T-helper 1 cell treated with Interleukin-12 subunit alpha and Interleukin-12 subunit beta and Interleukin-4 antibody, amounts not matched to agents 30 μg/mL and 1 μg/mL, for 36 hours (primary cell): ENCODE measurements around the gene CD200R1L.
"Not testable (repeated sequence)": the region's sequence is repeated elsewhere in the genome, so short reads cannot be mapped to it uniquely, and the experiment has no call there.

Experiments
- H3K27ac Mint-ChIP-seq: one replicate; pipeline ENCODE4 v1.8.0; 2021; ENCODE audit warnings: mild to moderate bottlenecking, mixed read lengths
- H3K27me3 Mint-ChIP-seq: one replicate; pipeline ENCODE4 v1.8.0; 2021; ENCODE audit warnings: low read depth, mixed read lengths
- H3K36me3 Mint-ChIP-seq: one replicate; pipeline ENCODE4 v1.8.0; 2021; ENCODE audit warnings: low read depth, mixed read lengths
- H3K4me1 Mint-ChIP-seq: one replicate; pipeline ENCODE4 v1.8.0; 2021; ENCODE audit warnings: low read depth, mixed read lengths
- H3K4me3 Mint-ChIP-seq: one replicate; pipeline ENCODE4 v1.8.0; 2021; ENCODE audit warnings: mild to moderate bottlenecking, moderate library complexity, mixed read lengths
- H3K9me3 Mint-ChIP-seq: one replicate; pipeline ENCODE4 v1.8.0; 2021; ENCODE audit warnings: mixed read lengths

The CD200R1L gene

DNA sequence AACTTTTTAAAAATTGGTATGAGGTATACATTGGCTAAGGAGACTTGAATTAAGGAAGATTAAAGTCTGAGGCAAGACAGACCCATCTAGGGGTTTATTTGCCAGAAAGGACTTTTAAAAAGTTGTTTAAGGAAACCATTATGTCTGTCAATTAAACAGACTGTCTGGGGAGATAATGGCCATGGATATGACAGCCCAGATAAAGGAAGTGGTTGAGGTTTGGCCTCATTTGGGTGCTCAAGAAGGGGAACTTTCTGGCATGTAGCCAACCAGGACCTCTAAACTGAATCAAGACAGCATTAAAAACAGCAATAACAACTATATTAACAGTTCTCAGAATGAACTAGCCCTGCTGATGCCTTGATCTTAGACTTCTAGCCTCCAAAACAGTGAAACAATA lies 9.9 kb upstream of the CD200R1L start:
- Mint-ChIP-seq H3K36me3 (peaks cover 7% of the 10 kb centered on the region), H3K27ac (peak overlapping the region; percentile 21), H3K9me3 (peaks cover 29% of the 10 kb centered on the region), H3K4me1 (peaks cover 25% of the 10 kb centered on the region), H3K27me3 (no peaks in the 10 kb centered on the region), H3K4me3 (no peak overlapping the region)

DNA sequence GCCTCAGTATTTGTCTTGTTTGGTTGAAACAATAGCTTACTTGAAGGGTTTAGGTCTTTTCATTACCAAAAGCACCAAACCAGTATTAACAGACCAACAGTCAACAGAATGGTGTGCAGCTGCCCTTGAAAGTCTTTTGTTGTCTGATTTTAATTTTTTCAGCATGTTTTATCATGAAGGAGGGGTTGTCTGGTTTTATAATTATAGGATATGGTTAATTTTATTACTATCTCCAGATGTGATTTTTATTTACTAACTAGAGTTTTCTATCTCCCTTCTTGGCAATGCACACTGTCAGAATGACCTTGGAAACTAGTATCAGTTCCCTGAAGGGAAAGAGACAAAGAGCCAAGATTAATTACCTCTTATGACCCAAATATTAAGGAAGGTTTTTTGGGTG lies 9.2 kb upstream of the CD200R1L start:
- no peak overlapping the region for H3K27ac Mint-ChIP-seq
- H3K27me3 Mint-ChIP-seq: no peaks in the 10 kb centered on the region
- H3K4me3 Mint-ChIP-seq: no peak overlapping the region
- H3K9me3 Mint-ChIP-seq: peaks cover 36% of the 10 kb centered on the region
- H3K36me3 Mint-ChIP-seq: peaks cover 8% of the 10 kb centered on the region
- peaks cover 25% of the 10 kb centered on the region for H3K4me1 Mint-ChIP-seq

DNA sequence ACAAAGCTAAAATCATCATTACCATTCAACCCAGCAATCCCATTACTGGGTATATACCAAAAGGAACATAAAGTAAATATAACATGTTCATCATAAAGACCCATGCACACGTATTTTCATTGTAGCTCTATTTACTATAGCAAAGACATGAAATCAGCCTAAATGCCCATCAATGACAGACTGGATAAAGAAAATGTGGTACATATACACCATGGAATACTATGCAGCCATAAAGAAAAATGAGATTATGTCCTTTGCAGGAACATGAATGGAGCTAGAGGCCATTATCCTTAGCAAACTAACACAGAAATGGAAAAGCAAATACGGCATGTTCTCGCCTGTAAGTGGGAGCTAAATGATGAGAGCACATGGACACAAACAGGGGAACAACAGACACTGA lies 8.4 kb upstream of the CD200R1L start:
- not testable (repeated sequence) for H3K4me3 Mint-ChIP-seq, H3K27me3 Mint-ChIP-seq, H3K27ac Mint-ChIP-seq
- Mint-ChIP-seq H3K36me3 (peaks cover 11% of the 10 kb centered on the region), H3K4me1 (peaks cover 25% of the 10 kb centered on the region), H3K9me3 (peaks cover 44% of the 10 kb centered on the region)

DNA sequence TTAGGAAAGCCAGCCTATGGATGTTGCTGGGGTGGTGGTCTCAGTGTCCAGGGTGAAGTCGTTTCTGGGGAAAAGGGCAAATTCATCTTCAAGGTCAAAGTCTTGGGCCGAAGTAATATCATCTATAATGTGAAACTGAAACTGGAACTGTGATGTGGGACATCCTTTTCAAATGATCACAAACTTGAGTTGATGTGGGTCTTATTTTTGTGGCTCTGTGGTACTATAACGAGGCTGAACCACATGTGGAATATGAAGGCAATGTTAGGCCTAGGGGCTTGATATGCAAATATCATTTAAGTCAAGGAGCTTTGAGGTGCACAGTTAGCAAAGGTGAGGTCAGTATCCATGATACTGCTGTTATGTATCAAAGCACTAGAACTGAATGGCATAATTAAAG lies 1.5 kb upstream of the CD200R1L start:
- H3K4me3 Mint-ChIP-seq: peak overlapping the region; percentile 5
- H3K36me3 Mint-ChIP-seq: peaks cover 15% of the 10 kb centered on the region
- H3K9me3 Mint-ChIP-seq: peaks cover 62% of the 10 kb centered on the region

DNA sequence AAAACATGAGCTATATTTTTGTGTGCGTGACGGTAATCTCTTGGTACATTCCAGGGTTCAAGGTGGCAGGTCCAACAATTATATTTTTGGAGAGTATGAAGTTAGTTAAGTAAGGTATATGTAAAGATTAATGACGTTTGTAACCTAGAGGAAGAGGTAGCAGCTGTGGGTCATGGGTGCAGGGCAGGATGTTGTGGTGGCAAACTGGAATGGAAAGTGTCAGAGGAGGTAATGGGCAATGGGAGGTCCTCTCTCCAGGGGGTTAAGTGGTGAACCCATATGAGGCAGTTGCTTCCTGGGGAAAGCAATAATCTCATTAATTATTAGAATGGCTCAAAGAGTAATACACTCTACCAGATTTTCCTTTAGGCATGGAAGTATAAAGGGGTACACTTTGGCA lies 1.0 kb upstream of the CD200R1L start:
- Mint-ChIP-seq H3K27ac (peak overlapping the region; percentile 70), H3K36me3 (peaks cover 15% of the 10 kb centered on the region), H3K9me3 (peaks cover 68% of the 10 kb centered on the region), H3K4me1 (peaks cover 22% of the 10 kb centered on the region), H3K27me3 (no peaks in the 10 kb centered on the region), H3K4me3 (peak overlapping the region; percentile 31)

More for the DNA sequence above, 1.5 kb upstream of the CD200R1L start:
- peaks cover 22% of the 10 kb centered on the region for H3K4me1 Mint-ChIP-seq
- H3K27me3 Mint-ChIP-seq: no peaks in the 10 kb centered on the region
- peak overlapping the region; percentile 70 for H3K27ac Mint-ChIP-seq

DNA sequence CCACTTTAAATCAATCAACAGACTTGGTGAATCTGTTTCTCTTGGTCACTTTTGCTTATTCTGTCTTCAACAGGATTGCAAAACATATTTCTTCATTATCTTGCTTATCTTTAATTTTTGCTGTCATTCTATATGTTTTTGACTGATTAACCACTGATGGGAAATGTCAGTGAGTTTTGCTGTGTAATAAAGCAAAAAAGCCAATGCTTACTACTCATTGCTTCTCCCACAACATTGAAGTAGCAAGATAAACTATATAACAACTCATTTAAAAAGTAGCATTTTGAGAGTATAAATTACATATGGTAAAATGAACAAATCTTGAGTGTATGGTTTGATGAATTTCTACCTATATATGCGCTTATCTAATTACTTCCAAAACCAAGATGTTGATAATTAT lies 892 bp downstream of the CD200R1L start:
- peaks cover 14% of the 10 kb centered on the region for H3K36me3 Mint-ChIP-seq
- no peak overlapping the region for H3K27ac Mint-ChIP-seq
- H3K4me1 Mint-ChIP-seq: peaks cover 22% of the 10 kb centered on the region
- no peaks in the 10 kb centered on the region for H3K27me3 Mint-ChIP-seq
- H3K4me3 Mint-ChIP-seq: no peak overlapping the region
- peaks cover 51% of the 10 kb centered on the region for H3K9me3 Mint-ChIP-seq

DNA sequence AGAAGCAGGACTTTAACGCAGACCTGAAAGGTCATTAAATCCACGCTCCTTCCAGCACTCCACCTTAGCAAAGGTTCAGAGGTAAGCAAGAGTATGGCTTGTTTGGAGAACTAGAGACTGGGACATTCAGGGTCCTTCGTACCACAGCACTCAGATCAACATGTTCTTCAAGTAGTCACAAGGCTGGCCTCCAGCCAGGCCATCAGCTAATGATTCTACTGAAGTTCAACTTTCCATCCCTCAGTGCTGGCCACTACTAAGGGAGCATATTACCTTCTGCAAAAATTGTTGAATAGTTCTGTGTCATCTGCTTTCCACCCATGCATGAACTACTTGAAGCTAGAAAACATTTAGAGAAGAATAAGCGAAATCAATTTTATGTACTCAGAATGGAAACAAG lies 17.6 kb downstream of the CD200R1L start:
- no peak overlapping the region for H3K4me3 Mint-ChIP-seq
- H3K4me1 Mint-ChIP-seq: no peaks in the 10 kb centered on the region
- no peak overlapping the region for H3K27ac Mint-ChIP-seq
- H3K9me3 Mint-ChIP-seq: no peaks in the 10 kb centered on the region
- no peaks in the 10 kb centered on the region for H3K36me3 Mint-ChIP-seq
- H3K27me3 Mint-ChIP-seq: no peaks in the 10 kb centered on the region

DNA sequence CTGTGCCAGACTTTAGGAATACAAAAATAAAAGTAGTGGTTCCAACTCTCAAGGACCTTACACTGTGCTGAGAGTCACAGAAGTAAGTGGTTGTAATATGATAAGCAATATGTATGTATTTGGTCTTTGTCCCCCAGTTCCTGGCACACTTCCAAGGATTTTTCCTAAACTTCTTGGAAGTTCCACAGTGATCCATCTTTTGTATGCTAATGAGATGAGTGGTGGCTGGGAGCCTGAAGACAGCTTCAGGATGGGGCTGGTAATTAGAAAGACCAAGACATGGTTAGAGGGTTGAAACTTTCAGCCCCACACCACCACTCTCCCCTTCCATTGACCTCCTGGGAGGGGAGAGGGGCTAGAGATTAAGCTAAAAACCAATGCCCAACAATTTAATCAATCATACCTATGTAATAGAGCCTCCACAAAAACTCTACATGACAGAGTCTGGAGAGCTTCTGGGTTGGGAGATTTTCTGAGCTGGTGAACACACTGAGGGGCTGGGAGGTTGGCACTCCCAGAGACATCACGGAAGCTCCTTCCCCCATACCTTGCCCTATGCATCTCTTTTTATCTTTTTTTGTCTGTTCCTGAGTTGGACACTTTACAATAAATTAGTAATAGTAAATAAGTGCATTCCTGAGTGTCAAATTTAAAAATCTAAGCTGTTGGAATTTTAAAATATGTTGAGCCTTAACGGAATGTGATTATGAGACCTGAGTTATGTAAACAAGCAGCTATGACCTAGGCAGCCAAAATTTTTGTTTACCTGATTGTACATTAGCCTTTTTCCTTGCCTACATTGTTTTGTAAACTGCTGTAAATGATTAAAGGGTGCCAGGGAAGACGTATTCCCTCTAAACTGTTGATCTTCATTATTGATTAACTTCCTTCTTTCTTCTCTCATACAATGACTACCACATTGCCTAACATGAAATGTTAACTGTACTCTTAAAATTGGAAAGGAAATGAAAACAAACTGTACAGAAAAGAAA lies 24.3 kb downstream of the CD200R1L start:
- H3K36me3 Mint-ChIP-seq: no peaks in the 10 kb centered on the region

DNA sequence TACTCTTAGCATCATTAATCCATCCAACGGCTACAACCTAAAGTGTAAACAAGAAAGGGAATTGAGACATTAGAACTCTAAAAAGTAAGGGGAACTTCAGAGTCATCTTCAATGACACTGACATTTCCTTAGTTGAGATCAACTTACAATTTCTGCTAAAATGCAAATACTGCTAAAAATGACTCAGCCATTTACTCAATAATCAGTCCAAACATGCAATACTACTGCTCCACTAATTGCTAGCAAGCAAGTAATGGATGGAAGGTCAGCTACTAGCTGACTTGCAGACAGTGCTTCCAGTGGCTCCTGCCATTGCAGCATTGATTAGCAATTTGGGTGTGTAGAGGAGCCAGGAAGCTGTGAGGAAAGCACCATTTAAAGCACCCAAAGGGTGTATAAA lies 28.4 kb downstream of the CD200R1L start:
- H3K27ac Mint-ChIP-seq: no peak overlapping the region
- peaks cover 2% of the 10 kb centered on the region for H3K36me3 Mint-ChIP-seq
- H3K4me3 Mint-ChIP-seq: no peak overlapping the region
- peaks cover 9% of the 10 kb centered on the region for H3K27me3 Mint-ChIP-seq
- H3K4me1 Mint-ChIP-seq: peaks cover 12% of the 10 kb centered on the region
- no peaks in the 10 kb centered on the region for H3K9me3 Mint-ChIP-seq

More for the DNA sequence above, 24.3 kb downstream of the CD200R1L start:
- Mint-ChIP-seq H3K4me3 (no peak overlapping the region), H3K4me1 (no peaks in the 10 kb centered on the region), H3K27ac (no peak overlapping the region), H3K9me3 (no peaks in the 10 kb centered on the region), H3K27me3 (peaks cover 9% of the 10 kb centered on the region)

DNA sequence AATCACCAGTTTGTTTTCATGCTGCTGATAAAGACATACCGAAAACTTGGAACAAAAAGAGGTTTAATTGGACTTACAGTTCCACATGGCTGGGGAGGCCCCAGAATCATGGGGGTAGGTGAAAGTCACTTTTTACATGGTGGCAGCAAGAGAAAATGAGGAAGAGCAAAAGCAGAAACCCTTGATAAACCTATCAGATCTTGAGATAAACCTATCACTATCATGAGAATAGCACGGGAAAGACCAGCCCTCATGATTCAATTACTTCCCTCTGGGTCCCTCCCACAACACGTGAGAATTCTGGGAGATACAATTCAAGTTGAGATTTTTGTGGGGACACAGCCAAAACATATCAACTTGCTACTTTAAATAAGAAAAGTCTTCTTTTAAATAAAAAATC lies 28.9 kb downstream of the CD200R1L start:
- peaks cover 4% of the 10 kb centered on the region for H3K36me3 Mint-ChIP-seq
- H3K4me1 Mint-ChIP-seq: peaks cover 14% of the 10 kb centered on the region
- no peak overlapping the region for H3K27ac Mint-ChIP-seq
- H3K27me3 Mint-ChIP-seq: peaks cover 7% of the 10 kb centered on the region
- H3K9me3 Mint-ChIP-seq: no peaks in the 10 kb centered on the region
- H3K4me3 Mint-ChIP-seq: no peak overlapping the region

DNA sequence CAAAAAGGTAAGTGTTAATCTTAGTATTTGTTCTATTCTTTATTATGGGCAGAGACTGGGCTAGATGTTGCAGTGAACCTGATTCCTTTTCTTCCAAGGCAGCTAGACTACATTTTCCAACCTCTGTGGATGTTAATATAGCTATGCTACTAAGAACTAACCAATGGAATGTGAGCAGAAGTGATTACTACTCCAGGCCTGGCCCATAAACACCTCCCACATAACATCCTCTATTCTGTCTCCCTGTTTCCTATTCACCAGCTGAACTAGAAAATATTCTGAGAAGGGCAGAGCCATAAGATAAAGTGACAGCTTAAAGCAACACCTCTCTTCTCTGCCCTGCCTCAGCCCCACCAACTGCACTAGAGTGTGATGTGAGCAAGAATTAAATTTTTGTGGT lies 29.4 kb downstream of the CD200R1L start:
- Mint-ChIP-seq H3K4me3 (no peak overlapping the region), H3K27me3 (peaks cover 4% of the 10 kb centered on the region), H3K4me1 (peaks cover 17% of the 10 kb centered on the region), H3K27ac (no peak overlapping the region), H3K36me3 (peaks cover 4% of the 10 kb centered on the region), H3K9me3 (no peaks in the 10 kb centered on the region)

DNA sequence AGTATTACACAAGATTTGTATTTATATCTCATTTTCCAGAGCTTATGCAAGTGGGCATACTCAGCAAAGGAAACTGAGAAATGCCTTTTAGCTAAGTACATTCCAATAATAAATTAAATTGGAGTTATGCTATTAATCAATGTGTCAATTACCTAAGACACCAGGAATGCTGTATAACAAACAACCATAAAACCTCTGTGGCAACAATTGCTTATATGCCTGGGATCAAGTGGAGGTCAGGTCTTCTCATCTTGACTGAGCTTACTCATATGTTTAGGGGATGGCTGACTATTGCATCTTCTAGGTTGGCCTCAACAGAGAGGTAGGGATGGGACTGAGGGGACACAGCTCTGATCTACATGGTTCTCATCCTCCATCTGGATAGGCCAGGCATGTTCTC lies 30.7 kb downstream of the CD200R1L start:
- no peak overlapping the region for H3K27ac Mint-ChIP-seq
- H3K4me1 Mint-ChIP-seq: peaks cover 22% of the 10 kb centered on the region
- no peak overlapping the region for H3K4me3 Mint-ChIP-seq
- H3K27me3 Mint-ChIP-seq: no peaks in the 10 kb centered on the region
- H3K9me3 Mint-ChIP-seq: no peaks in the 10 kb centered on the region
- peaks cover 4% of the 10 kb centered on the region for H3K36me3 Mint-ChIP-seq

DNA sequence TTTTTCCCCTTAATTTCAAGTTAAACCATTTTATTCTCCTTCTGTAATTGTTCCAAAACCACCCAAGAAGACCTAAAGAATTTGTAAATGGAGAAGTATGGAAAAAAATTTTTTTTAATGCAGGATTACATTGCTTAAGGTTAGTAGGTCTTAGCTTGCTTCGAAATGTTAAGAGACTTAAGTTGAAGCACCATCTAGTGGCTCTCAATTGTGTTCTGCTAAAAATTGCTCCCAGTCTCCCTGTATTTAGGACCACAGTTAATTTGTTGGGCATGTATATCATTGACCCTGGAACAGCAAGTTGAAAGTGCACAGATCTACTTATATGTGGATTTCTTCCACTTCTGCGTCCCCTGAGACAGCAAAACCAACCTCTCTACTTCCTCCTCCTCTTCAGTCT lies 32.4 kb downstream of the CD200R1L start:
- H3K9me3 Mint-ChIP-seq: no peaks in the 10 kb centered on the region
- H3K27ac Mint-ChIP-seq: no peak overlapping the region
- H3K4me1 Mint-ChIP-seq: peaks cover 22% of the 10 kb centered on the region
- no peak overlapping the region for H3K4me3 Mint-ChIP-seq
- peaks cover 8% of the 10 kb centered on the region for H3K27me3 Mint-ChIP-seq
- peaks cover 4% of the 10 kb centered on the region for H3K36me3 Mint-ChIP-seq

DNA sequence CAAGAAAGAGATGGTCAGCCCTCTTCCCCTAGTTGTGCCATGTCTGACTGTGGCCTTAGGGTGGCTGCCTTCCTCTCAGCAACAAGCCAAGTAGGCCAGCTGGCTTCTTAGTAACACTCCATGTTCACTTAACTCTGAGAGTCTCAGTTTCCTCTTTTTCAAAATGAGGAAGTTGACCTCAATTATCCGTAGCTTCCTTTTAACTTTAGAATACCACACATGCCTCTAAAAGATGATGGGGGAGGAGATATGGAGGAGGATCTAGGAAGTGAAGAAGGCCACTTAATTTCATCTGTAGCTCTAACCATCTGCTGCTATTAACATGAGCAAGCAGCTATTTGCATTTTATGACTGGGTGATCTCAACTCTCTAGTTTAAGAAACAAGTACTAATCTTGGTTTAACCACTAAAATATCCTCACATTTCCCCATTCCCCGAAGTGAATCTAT lies 32.9 kb downstream of the CD200R1L start:
- no peaks in the 10 kb centered on the region for H3K9me3 Mint-ChIP-seq
- no peak overlapping the region for H3K4me3 Mint-ChIP-seq
- H3K27ac Mint-ChIP-seq: peak overlapping the region; percentile 44
- peaks cover 4% of the 10 kb centered on the region for H3K36me3 Mint-ChIP-seq
- H3K4me1 Mint-ChIP-seq: peaks cover 22% of the 10 kb centered on the region
- H3K27me3 Mint-ChIP-seq: peaks cover 8% of the 10 kb centered on the region

DNA sequence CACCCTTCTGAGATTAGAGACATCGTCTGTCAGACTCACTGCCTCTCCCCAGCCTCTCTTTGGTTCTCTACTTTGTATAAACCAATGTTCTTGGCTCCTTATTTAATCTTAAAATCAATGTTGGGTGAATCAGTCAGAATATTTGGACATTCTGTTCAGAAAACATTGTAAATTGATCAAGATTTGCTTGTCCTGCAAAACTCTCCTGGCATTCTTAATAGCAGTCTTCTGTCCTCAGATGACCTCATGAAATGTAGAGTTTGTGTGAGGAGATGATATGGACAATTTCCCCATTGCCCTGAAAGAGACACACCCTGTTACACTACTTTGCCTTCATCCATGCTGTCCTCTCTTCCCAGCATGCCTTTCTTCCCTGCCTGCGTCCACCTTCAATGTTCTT lies 33.6 kb downstream of the CD200R1L start:
- H3K9me3 Mint-ChIP-seq: no peaks in the 10 kb centered on the region
- no peak overlapping the region for H3K4me3 Mint-ChIP-seq
- peaks cover 8% of the 10 kb centered on the region for H3K27me3 Mint-ChIP-seq
- peaks cover 22% of the 10 kb centered on the region for H3K4me1 Mint-ChIP-seq
- H3K36me3 Mint-ChIP-seq: peaks cover 4% of the 10 kb centered on the region
- no peak overlapping the region for H3K27ac Mint-ChIP-seq
